Mammary epithelial cell (primary cell): ENCODE measurements around the gene FXYD6.

Source experiments
- EZH2 ChIP-seq: IDR thresholded peaks from 2 replicates; pipeline ENCODE4 v1.6.1; 2012; ENCODE audit warnings: low read length, inconsistent platforms, borderline replicate concordance
- TF ChIP-seq, protein P1 (sequence below), 2 donors: IDR thresholded peaks in 1 of 2; conservative IDR thresholded peaks in 1 of 2; 2 replicates each; pipeline ENCODE4 v1.5.1; 2011 to 2012; ENCODE audit warnings: inconsistent platforms in 2 of 2, low read length in 2 of 2, mild to moderate bottlenecking in 2 of 2, control low read depth in 1 of 2, low read depth in 1 of 2; ENCODE audit not compliant: insufficient read depth in 1 of 2; ENCODE audit errors: extremely low read depth in 1 of 2

DNA sequence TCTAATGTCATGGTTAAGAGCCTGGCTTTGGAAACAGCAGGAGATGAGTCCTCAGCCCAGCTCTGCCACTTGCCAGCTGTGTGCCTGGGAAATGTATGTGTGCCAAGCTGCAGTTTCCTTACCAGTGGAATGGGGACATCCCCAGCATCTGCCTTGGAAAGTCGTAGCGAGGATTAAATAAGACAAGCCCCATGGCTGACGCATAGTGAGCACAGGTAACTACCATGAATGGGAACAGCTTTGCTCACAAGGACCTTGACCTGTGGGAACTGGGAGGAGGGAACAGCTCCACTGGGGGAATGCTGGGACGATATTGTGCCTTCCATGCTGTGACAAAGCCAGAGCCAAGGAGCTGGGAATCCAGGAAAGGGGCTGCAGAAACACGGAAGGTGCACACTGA, 76.8 kb downstream of the FXYD6 start:
- TF ChIP-seq EZH2 = no peak
- TF ChIP-seq, protein P1, sequence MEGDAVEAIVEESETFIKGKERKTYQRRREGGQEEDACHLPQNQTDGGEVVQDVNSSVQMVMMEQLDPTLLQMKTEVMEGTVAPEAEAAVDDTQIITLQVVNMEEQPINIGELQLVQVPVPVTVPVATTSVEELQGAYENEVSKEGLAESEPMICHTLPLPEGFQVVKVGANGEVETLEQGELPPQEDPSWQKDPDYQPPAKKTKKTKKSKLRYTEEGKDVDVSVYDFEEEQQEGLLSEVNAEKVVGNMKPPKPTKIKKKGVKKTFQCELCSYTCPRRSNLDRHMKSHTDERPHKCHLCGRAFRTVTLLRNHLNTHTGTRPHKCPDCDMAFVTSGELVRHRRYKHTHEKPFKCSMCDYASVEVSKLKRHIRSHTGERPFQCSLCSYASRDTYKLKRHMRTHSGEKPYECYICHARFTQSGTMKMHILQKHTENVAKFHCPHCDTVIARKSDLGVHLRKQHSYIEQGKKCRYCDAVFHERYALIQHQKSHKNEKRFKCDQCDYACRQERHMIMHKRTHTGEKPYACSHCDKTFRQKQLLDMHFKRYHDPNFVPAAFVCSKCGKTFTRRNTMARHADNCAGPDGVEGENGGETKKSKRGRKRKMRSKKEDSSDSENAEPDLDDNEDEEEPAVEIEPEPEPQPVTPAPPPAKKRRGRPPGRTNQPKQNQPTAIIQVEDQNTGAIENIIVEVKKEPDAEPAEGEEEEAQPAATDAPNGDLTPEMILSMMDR (conservative IDR thresholded peaks at IDR 0.05 in 1 of 2, IDR thresholded peaks at IDR 0.05 in 1 of 2; ENCODE audit: extremely low read depth in 1 of 2, insufficient read depth in 1 of 2, low read depth in 1 of 2, low read length in 2 of 2) = no peak
